Measurements from ENCODE around the gene PDE6H.

PDE6H gene

GRCh38 chr12:14956905-14957304, 15.9 kb upstream of the PDE6H start:
- TF ChIP-seq, protein P1, sequence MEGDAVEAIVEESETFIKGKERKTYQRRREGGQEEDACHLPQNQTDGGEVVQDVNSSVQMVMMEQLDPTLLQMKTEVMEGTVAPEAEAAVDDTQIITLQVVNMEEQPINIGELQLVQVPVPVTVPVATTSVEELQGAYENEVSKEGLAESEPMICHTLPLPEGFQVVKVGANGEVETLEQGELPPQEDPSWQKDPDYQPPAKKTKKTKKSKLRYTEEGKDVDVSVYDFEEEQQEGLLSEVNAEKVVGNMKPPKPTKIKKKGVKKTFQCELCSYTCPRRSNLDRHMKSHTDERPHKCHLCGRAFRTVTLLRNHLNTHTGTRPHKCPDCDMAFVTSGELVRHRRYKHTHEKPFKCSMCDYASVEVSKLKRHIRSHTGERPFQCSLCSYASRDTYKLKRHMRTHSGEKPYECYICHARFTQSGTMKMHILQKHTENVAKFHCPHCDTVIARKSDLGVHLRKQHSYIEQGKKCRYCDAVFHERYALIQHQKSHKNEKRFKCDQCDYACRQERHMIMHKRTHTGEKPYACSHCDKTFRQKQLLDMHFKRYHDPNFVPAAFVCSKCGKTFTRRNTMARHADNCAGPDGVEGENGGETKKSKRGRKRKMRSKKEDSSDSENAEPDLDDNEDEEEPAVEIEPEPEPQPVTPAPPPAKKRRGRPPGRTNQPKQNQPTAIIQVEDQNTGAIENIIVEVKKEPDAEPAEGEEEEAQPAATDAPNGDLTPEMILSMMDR (conservative IDR thresholded peaks at IDR 0.05; ENCODE audit: low read depth, low read length) = no peak
- no peak overlapping the region for H3K4me3 ChIP-seq (ENCODE audit: low read length)
- no peak for DNase-seq (ENCODE audit: low read depth)

DNA sequence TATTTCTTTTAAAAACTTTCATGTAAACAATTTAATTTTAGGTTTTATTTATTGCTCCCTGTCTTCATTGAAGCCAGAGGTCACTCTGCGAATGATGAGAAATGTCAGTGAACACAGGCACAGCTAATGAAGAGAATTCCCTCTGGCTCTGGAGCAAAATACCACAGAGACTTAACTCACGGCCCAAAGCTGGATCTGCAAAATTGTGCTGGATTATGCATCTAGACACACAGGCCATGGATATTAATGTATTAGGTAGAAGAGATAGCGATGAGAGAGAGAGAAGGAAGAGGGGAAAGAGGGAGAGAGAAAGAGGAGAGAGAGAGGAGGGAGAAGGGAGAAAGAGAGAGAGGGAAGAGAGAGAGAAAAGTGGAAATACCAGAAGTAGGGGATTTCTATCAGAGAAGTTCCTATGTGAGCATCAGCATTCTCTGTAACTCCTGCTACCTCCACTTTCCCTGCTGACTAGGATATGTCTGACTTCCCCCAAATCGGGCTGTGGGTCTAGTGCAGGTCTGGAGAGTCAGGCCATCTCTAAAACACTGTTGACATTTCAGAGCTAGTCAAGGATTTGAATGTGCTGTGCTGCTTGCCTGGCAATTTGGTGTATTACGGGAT, 15.2 kb upstream of the PDE6H start:
- TF ChIP-seq, protein P1 (conservative IDR thresholded peaks at IDR 0.05; ENCODE audit: low read depth, low read length) = no peak
- no peak for DNase-seq (ENCODE audit: low read depth)
- no peak overlapping the region for H3K4me3 ChIP-seq (ENCODE audit: low read length)

- H3K4me3 ChIP-seq (ENCODE audit: low read length) = no peak overlapping the region
- TF ChIP-seq, protein P1 (conservative IDR thresholded peaks at IDR 0.05; ENCODE audit: low read depth, low read length) = no peak
- no peak for DNase-seq (ENCODE audit: low read depth)
These were observed 14.3 kb upstream of the PDE6H start for GRCh38 chr12:14958361-14959125.

DNA sequence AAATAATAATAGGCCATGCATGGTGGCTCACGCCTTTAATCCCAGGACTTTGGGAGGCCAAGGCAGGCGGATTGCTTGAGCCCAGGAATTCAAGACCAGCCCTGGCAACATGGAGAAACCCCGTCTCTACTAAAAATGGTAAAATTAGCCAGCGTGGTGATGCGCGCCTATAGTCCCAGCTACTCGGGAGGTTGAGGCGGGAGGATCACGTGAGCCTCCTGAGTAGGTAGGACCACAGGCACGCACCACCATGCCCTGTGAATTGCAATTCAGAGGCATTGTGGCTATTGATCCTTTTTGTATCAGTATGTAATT, 13.8 kb upstream of the PDE6H start:
- no peak for DNase-seq (ENCODE audit: low read depth)
- TF ChIP-seq, protein P1 (conservative IDR thresholded peaks at IDR 0.05; ENCODE audit: low read depth, low read length) = no peak
- H3K4me3 ChIP-seq (ENCODE audit: low read length) = no peak overlapping the region

GRCh38 chr12:14959463-14959862, 13.4 kb upstream of the PDE6H start:
- no peak for DNase-seq (ENCODE audit: low read depth)
- H3K4me3 ChIP-seq (ENCODE audit: low read length) = no peak overlapping the region
- TF ChIP-seq, protein P1 (conservative IDR thresholded peaks at IDR 0.05; ENCODE audit: low read depth, low read length) = no peak

DNA sequence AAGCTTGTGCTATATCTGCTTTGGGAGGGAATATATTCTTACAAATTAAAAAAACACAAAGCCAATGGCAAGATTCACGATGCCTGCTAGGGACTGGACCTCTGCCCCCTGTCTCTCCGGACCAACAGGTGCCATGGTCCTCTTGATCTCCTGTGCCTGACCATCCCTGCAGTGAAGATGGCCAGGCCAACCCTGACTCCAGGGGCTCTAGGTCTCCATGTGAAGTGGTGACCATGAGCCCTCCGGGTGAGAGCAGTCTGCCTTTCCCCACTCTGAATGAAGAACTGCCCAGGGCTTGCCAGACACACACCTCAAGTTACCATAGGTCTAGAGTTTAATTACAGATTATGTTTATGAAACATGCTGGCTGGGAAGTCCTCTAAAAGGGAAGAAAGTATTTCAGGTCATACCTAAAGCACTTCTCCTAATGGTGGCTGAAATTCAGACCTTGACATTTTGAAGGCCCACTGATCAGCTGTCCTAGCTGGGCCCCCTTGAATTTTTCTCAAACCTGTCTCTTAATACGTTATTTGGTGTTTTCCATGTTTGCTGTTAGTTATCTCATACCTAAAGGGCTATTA, 12.8 kb upstream of the PDE6H start:
- no peak overlapping the region for H3K4me3 ChIP-seq (ENCODE audit: low read length)
- TF ChIP-seq, protein P1 (conservative IDR thresholded peaks at IDR 0.05; ENCODE audit: low read depth, low read length) = no peak
- DNase-seq (ENCODE audit: low read depth) = no peak
